ENCODE data around the gene TBC1D5. TPM values are rescaled to one million over a fixed set of nuclear protein-coding genes. Genes with fewer than 3 reads are reported as not detected.

TBC1D5 gene
- total RNA-seq, 1 experiment from 2014 or later, result 26.1 TPM

DNA sequence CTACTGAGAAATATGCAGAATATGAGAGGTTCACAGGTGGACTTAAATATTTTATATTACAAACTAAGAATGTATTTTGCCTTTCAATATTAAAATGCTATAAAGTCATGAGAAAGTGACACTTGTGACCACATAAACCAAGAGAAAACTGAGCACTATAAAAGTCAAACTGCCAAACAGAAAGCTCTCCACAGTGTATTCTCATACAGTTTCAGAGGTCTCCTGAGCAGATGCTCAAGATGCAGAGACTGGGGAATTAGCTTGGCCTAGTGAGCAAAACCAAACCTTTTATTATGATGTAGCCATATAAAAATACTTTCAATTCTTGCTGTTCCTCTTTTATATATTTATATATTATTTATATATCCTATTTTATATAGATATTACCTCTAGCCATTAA is 227.8 kb downstream of the TBC1D5 start:
- ATAC-seq (no peak), DNase-seq (ENCODE audit: low spot score) (no peak)
- H3K27me3 Mint-ChIP-seq (ENCODE audit: low read depth), result no peaks in the 10 kb centered on the region
- POLR2A ChIA-PET, result no interaction called here
- CTCF ChIA-PET, result no interaction called here
- no peak overlapping the region for H3K4me3 Mint-ChIP-seq
- H3K36me3 Mint-ChIP-seq, result no peaks in the 10 kb centered on the region
- H3K27ac Mint-ChIP-seq, result no peak overlapping the region
- no peaks in the 10 kb centered on the region for H3K9me3 Mint-ChIP-seq
- H3K4me1 Mint-ChIP-seq, result peaks cover 22% of the 10 kb centered on the region
- TF ChIP-seq, protein P1, sequence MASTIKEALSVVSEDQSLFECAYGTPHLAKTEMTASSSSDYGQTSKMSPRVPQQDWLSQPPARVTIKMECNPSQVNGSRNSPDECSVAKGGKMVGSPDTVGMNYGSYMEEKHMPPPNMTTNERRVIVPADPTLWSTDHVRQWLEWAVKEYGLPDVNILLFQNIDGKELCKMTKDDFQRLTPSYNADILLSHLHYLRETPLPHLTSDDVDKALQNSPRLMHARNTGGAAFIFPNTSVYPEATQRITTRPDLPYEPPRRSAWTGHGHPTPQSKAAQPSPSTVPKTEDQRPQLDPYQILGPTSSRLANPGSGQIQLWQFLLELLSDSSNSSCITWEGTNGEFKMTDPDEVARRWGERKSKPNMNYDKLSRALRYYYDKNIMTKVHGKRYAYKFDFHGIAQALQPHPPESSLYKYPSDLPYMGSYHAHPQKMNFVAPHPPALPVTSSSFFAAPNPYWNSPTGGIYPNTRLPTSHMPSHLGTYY (CRISPR knock-in tag; IDR thresholded peaks at IDR 0.05), result no peak
- TF ChIP-seq ZNF671 (CRISPR knock-in tag; IDR thresholded peaks at IDR 0.05), result no peak
- TF ChIP-seq, protein P2, sequence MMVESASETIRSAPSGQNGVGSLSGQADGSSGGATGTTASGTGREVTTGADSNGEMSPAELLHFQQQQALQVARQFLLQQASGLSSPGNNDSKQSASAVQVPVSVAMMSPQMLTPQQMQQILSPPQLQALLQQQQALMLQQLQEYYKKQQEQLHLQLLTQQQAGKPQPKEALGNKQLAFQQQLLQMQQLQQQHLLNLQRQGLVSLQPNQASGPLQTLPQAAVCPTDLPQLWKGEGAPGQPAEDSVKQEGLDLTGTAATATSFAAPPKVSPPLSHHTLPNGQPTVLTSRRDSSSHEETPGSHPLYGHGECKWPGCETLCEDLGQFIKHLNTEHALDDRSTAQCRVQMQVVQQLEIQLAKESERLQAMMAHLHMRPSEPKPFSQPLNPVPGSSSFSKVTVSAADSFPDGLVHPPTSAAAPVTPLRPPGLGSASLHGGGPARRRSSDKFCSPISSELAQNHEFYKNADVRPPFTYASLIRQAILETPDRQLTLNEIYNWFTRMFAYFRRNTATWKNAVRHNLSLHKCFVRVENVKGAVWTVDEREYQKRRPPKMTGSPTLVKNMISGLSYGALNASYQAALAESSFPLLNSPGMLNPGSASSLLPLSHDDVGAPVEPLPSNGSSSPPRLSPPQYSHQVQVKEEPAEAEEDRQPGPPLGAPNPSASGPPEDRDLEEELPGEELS (CRISPR knock-in tag; IDR thresholded peaks at IDR 0.05), result no peak
- TF ChIP-seq, protein P3, sequence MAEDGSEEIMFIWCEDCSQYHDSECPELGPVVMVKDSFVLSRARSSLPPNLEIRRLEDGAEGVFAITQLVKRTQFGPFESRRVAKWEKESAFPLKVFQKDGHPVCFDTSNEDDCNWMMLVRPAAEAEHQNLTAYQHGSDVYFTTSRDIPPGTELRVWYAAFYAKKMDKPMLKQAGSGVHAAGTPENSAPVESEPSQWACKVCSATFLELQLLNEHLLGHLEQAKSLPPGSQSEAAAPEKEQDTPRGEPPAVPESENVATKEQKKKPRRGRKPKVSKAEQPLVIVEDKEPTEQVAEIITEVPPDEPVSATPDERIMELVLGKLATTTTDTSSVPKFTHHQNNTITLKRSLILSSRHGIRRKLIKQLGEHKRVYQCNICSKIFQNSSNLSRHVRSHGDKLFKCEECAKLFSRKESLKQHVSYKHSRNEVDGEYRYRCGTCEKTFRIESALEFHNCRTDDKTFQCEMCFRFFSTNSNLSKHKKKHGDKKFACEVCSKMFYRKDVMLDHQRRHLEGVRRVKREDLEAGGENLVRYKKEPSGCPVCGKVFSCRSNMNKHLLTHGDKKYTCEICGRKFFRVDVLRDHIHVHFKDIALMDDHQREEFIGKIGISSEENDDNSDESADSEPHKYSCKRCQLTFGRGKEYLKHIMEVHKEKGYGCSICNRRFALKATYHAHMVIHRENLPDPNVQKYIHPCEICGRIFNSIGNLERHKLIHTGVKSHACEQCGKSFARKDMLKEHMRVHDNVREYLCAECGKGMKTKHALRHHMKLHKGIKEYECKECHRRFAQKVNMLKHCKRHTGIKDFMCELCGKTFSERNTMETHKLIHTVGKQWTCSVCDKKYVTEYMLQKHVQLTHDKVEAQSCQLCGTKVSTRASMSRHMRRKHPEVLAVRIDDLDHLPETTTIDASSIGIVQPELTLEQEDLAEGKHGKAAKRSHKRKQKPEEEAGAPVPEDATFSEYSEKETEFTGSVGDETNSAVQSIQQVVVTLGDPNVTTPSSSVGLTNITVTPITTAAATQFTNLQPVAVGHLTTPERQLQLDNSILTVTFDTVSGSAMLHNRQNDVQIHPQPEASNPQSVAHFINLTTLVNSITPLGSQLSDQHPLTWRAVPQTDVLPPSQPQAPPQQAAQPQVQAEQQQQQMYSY (CRISPR knock-in tag; IDR thresholded peaks at IDR 0.05), result no peak
- no peak for TF ChIP-seq ZNF396 (CRISPR knock-in tag; IDR thresholded peaks at IDR 0.05; ENCODE audit: borderline replicate concordance)
- no peak for TF ChIP-seq TEAD4 (CRISPR knock-in tag; IDR thresholded peaks at IDR 0.05)
- TF ChIP-seq, protein P4, sequence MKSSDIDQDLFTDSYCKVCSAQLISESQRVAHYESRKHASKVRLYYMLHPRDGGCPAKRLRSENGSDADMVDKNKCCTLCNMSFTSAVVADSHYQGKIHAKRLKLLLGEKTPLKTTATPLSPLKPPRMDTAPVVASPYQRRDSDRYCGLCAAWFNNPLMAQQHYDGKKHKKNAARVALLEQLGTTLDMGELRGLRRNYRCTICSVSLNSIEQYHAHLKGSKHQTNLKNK (CRISPR knock-in tag; IDR thresholded peaks at IDR 0.05), result no peak
- TF ChIP-seq, protein P5, sequence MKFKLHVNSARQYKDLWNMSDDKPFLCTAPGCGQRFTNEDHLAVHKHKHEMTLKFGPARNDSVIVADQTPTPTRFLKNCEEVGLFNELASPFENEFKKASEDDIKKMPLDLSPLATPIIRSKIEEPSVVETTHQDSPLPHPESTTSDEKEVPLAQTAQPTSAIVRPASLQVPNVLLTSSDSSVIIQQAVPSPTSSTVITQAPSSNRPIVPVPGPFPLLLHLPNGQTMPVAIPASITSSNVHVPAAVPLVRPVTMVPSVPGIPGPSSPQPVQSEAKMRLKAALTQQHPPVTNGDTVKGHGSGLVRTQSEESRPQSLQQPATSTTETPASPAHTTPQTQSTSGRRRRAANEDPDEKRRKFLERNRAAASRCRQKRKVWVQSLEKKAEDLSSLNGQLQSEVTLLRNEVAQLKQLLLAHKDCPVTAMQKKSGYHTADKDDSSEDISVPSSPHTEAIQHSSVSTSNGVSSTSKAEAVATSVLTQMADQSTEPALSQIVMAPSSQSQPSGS (CRISPR knock-in tag; IDR thresholded peaks at IDR 0.05; ENCODE audit: borderline replicate concordance, low read depth), result no peak
- TF ChIP-seq NR2C2 (CRISPR knock-in tag; IDR thresholded peaks at IDR 0.05), result no peak
- TF ChIP-seq, protein P6, sequence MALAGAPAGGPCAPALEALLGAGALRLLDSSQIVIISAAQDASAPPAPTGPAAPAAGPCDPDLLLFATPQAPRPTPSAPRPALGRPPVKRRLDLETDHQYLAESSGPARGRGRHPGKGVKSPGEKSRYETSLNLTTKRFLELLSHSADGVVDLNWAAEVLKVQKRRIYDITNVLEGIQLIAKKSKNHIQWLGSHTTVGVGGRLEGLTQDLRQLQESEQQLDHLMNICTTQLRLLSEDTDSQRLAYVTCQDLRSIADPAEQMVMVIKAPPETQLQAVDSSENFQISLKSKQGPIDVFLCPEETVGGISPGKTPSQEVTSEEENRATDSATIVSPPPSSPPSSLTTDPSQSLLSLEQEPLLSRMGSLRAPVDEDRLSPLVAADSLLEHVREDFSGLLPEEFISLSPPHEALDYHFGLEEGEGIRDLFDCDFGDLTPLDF (CRISPR knock-in tag; IDR thresholded peaks at IDR 0.05), result no peak
- TF ChIP-seq, protein P7, sequence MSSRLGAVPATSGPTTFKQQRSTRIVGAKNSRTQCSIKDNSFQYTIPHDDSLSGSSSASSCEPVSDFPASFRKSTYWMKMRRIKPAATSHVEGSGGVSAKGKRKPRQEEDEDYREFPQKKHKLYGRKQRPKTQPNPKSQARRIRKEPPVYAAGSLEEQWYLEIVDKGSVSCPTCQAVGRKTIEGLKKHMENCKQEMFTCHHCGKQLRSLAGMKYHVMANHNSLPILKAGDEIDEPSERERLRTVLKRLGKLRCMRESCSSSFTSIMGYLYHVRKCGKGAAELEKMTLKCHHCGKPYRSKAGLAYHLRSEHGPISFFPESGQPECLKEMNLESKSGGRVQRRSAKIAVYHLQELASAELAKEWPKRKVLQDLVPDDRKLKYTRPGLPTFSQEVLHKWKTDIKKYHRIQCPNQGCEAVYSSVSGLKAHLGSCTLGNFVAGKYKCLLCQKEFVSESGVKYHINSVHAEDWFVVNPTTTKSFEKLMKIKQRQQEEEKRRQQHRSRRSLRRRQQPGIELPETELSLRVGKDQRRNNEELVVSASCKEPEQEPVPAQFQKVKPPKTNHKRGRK (CRISPR knock-in tag; IDR thresholded peaks at IDR 0.05; ENCODE audit: borderline replicate concordance), result no peak
- TF ChIP-seq FOXK1 (CRISPR knock-in tag; IDR thresholded peaks at IDR 0.05), result no peak
- TF ChIP-seq NFE2L1 (CRISPR knock-in tag; IDR thresholded peaks at IDR 0.05), result no peak
- TF ChIP-seq IRF2 (CRISPR knock-in tag; IDR thresholded peaks at IDR 0.05; ENCODE audit: borderline replicate concordance, low read depth), result no peak
- no peak for TF ChIP-seq OVOL2 (CRISPR knock-in tag; IDR thresholded peaks at IDR 0.05; ENCODE audit: borderline replicate concordance)
- no peak for TF ChIP-seq ZNF121 (CRISPR knock-in tag; IDR thresholded peaks at IDR 0.05)
- TF ChIP-seq ZNF138 (CRISPR knock-in tag; conservative IDR thresholded peaks at IDR 0.05), result no peak
- TF ChIP-seq, protein P8, sequence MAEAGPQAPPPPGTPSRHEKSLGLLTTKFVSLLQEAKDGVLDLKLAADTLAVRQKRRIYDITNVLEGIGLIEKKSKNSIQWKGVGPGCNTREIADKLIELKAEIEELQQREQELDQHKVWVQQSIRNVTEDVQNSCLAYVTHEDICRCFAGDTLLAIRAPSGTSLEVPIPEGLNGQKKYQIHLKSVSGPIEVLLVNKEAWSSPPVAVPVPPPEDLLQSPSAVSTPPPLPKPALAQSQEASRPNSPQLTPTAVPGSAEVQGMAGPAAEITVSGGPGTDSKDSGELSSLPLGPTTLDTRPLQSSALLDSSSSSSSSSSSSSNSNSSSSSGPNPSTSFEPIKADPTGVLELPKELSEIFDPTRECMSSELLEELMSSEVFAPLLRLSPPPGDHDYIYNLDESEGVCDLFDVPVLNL (CRISPR knock-in tag; IDR thresholded peaks at IDR 0.05; ENCODE audit: borderline replicate concordance, low read depth), result no peak
- TF ChIP-seq, protein P9, sequence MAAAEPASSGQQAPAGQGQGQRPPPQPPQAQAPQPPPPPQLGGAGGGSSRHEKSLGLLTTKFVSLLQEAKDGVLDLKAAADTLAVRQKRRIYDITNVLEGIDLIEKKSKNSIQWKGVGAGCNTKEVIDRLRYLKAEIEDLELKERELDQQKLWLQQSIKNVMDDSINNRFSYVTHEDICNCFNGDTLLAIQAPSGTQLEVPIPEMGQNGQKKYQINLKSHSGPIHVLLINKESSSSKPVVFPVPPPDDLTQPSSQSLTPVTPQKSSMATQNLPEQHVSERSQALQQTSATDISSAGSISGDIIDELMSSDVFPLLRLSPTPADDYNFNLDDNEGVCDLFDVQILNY (CRISPR knock-in tag; IDR thresholded peaks at IDR 0.05), result no peak

Data from WTC11 (cell line).